ENCODE measurements around the gene ITK. TPM values are rescaled to one million over a fixed set of nuclear protein-coding genes. Genes with fewer than 3 reads are reported as not detected.

ITK gene
- total and polyA plus RNA-seq, 2 experiments from 2014 or later: 0.08 TPM; not detected in 1

- TF ChIP-seq ZNF462 (CRISPR knock-in tag; IDR thresholded peaks at IDR 0.05): no peak
Measured at GRCh38 chr5:157267025-157267424, 86.4 kb downstream of the ITK start (continued).

DNA sequence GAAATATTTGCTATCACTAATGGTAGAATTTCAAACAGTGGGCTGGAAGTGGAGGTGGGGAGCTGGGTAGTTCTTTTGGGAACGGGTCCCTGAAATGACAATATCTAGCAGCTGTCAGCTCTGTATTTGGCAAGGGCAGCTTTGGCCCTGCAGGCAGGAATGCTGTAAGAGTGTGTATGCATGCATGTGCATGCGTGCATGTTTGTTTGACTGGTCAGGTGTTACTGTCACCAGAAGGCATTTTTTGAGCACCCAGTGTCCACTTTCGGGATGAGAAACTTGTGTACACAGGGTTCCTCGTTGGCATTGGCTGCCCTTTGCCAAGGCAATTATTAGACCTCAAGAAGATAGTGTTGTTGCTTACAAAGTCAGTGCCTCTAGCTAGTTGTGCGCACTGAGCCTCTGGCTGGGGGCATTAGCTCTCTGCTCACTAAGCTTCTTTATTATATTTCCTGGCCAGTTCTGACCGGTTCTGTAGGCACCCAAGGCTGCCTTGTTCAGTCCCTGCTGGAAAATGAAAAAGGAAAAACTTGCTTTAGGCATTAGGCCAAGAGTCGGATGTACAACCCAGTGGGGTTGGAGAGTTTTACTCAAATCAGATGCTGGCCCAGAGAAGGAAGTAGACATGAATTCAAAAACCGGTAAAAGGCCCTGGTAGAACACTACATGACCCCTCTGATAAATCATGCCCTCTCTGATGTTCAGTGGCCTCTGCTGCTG is 87.3 kb downstream of the ITK start:
- Histone ChIP-seq H3K9me2 (ENCODE audit: insufficient read depth) (no peaks in the 10 kb centered on the region), H4K20me1 (replicated peaks; ENCODE audit: insufficient read depth) (peaks cover 6% of the 10 kb centered on the region), H3K4me2 (peak overlapping the region; percentile 87), H3K27me3 (ENCODE audit: insufficient read depth) (no peaks in the 10 kb centered on the region), H3K27ac (ENCODE audit: low read depth) (no peak overlapping the region), H3K79me2 (replicated peaks; ENCODE audit: insufficient read depth) (peaks cover 60% of the 10 kb centered on the region), H3K36me3 (ENCODE audit: insufficient read depth) (no peaks in the 10 kb centered on the region; the same call in 1 of the 2 replicates), H3F3A (replicated peaks; ENCODE audit: low read depth) (no peaks in the 10 kb centered on the region), H3K4me1 (ENCODE audit: insufficient read depth) (peaks cover 33% of the 10 kb centered on the region), H3K4me3 (peak overlapping the region; percentile 78), H2AFZ (no peak overlapping the region)
- Mint-ChIP-seq H3K36me3 (ENCODE audit: low read depth) (no peaks in the 10 kb centered on the region), H3K9me3 (no peaks in the 10 kb centered on the region), H3K27me3 (ENCODE audit: insufficient read depth, low read depth, poor library complexity) (peaks cover 13% of the 10 kb centered on the region), H3K4me1 (peaks cover 44% of the 10 kb centered on the region), H3K4me3 (peak overlapping the region; percentile 82; the same call in 2 of the 3 replicates), H3K27ac (no peak overlapping the region)
- DNase-seq (ENCODE audit: low spot score) (no peak), ATAC-seq (no peak)
- TF ChIP-seq ZNF331 (CRISPR knock-in tag; IDR thresholded peaks at IDR 0.05; ENCODE audit: low read depth) (no peak), EZH2phosphoT487 (IDR thresholded peaks at IDR 0.05; ENCODE audit: unreplicated experiment) (no peak), POLR2AphosphoS5 (IDR thresholded peaks at IDR 0.05; ENCODE audit: low read depth) (no peak), ZNF114 (CRISPR knock-in tag; IDR thresholded peaks at IDR 0.05) (no peak), EZH2 (IDR thresholded peaks at IDR 0.05; ENCODE audit: low read depth, unreplicated experiment) (no peak), STAT1 (IDR thresholded peaks at IDR 0.05; ENCODE audit: unreplicated experiment) (no peak), JUNB (IDR thresholded peaks at IDR 0.05; ENCODE audit: unreplicated experiment) (no peak), NANOG (IDR thresholded peaks at IDR 0.05; ENCODE audit: borderline replicate concordance) (no peak)
- TF ChIP-seq, protein P1, sequence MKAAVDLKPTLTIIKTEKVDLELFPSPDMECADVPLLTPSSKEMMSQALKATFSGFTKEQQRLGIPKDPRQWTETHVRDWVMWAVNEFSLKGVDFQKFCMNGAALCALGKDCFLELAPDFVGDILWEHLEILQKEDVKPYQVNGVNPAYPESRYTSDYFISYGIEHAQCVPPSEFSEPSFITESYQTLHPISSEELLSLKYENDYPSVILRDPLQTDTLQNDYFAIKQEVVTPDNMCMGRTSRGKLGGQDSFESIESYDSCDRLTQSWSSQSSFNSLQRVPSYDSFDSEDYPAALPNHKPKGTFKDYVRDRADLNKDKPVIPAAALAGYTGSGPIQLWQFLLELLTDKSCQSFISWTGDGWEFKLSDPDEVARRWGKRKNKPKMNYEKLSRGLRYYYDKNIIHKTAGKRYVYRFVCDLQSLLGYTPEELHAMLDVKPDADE (IDR thresholded peaks at IDR 0.05): no peak
